Hepatocyte (in vitro differentiated cells): ENCODE measurements around the gene ELL. TPM values are rescaled to one million over a fixed set of nuclear protein-coding genes. Genes with fewer than 3 reads are reported as not detected.

Source experiments
- DNase-seq: peaks from one replicate; pipeline ENCODE4 v3.0.0-alpha.2; 2016; ENCODE audit warnings: low spot score
- H2AFZ ChIP-seq: fragments of 200-600 bp; sonication (generic); 2 replicates; pipeline ENCODE4 v1.6.0; 2016; ENCODE audit warnings: antibody characterized with exemption, mild to moderate bottlenecking
- H3K27ac ChIP-seq: fragments of 200-600 bp; sonication (generic); 2 replicates; pipeline ENCODE4 v1.5.1; 2016; ENCODE audit warnings: mild to moderate bottlenecking
- H3K27me3 ChIP-seq: fragments of 200-600 bp; sonication (generic); 2 replicates; pipeline ENCODE4 v1.6.1; 2016
- H3K36me3 ChIP-seq: fragments of 200-600 bp; sonication (generic); replicated peaks from 2 replicates; pipeline ENCODE4 v1.5.1; 2016; ENCODE audit warnings: low read depth; ENCODE audit not compliant: insufficient read depth
- H3K4me1 ChIP-seq: fragments of 200-600 bp; sonication (generic); 2 replicates; pipeline ENCODE4 v1.5.1; 2016; ENCODE audit warnings: mild to moderate bottlenecking, moderate library complexity; ENCODE audit not compliant: insufficient read depth
- H3K4me2 ChIP-seq: fragments of 200-600 bp; sonication (generic); 2 replicates; pipeline ENCODE4 v1.6.0; 2016
- H3K4me3 ChIP-seq: fragments of 200-600 bp; sonication (generic); 2 replicates; pipeline ENCODE4 v1.5.1; 2016; ENCODE audit warnings: mild to moderate bottlenecking
- H3K79me2 ChIP-seq: fragments of 200-600 bp; sonication (generic); 2 replicates; pipeline ENCODE4 v1.6.0; 2017; ENCODE audit warnings: mild to moderate bottlenecking
- H3K9me2 ChIP-seq: fragments of 200-600 bp; sonication (generic); replicated peaks from 2 replicates; pipeline ENCODE4 v1.6.0; 2017; ENCODE audit warnings: mild to moderate bottlenecking; ENCODE audit not compliant: insufficient read depth
- H3K9me3 ChIP-seq: fragments of 200-600 bp; sonication (generic); 2 replicates; pipeline ENCODE4 v1.5.1; 2016; ENCODE audit warnings: low read depth, mild to moderate bottlenecking
- H4K20me1 ChIP-seq: fragments of 200-600 bp; sonication (generic); 2 replicates; pipeline ENCODE4 v1.6.0; 2016; ENCODE audit warnings: mild to moderate bottlenecking; ENCODE audit not compliant: insufficient read depth, poor library complexity, severe bottlenecking
- CTCF ChIP-seq: fragments of 200-600 bp; sonication (generic); IDR thresholded peaks from 2 replicates; pipeline ENCODE4 v1.5.1; 2016; ENCODE audit warnings: antibody characterized with exemption, mild to moderate bottlenecking; ENCODE audit not compliant: poor library complexity
- EZH2 ChIP-seq: fragments of 200-600 bp; sonication (generic); IDR thresholded peaks from 2 replicates; pipeline ENCODE4 v1.6.1; 2016; ENCODE audit warnings: antibody characterized with exemption, mild to moderate bottlenecking, borderline replicate concordance
- EZH2phosphoT487 ChIP-seq: fragments of 200-600 bp; sonication (generic); IDR thresholded peaks from one replicate; pipeline ENCODE4 v1.6.1; 2018; ENCODE audit warnings: antibody characterized with exemption, mild to moderate bottlenecking, low read depth, moderate library complexity; ENCODE audit not compliant: unreplicated experiment, severe bottlenecking
- WGBS: methylation state at CpG from one replicate; pipeline ENCODE4 v1.1.6; 2016; ENCODE audit warnings: low lambda C conversion rate; ENCODE audit errors: missing lambda C conversion rate; 5-methylcytosine and 5-hydroxymethylcytosine counted together
- polyA plus RNA-seq: library from polyadenylated mRNA; unstranded; fragments of >200 nt; fragmentation: Nextera tagmentation; extraction: Ambion mirVana; gene quantifications from 2 replicates; pipeline ENCODE4 v1.2.1, GENCODE V29; 2016
- total RNA-seq: library from RNA; depleted of rRNA; stranded (reverse); fragments of >200 nt; gene quantifications from 2 replicates; pipeline ENCODE4 v1.2.3, GENCODE V29; 2014

Gene ELL
- total and polyA plus RNA-seq, 2 experiments from 2014 or later = 11.0 to 15.0 TPM

DNA sequence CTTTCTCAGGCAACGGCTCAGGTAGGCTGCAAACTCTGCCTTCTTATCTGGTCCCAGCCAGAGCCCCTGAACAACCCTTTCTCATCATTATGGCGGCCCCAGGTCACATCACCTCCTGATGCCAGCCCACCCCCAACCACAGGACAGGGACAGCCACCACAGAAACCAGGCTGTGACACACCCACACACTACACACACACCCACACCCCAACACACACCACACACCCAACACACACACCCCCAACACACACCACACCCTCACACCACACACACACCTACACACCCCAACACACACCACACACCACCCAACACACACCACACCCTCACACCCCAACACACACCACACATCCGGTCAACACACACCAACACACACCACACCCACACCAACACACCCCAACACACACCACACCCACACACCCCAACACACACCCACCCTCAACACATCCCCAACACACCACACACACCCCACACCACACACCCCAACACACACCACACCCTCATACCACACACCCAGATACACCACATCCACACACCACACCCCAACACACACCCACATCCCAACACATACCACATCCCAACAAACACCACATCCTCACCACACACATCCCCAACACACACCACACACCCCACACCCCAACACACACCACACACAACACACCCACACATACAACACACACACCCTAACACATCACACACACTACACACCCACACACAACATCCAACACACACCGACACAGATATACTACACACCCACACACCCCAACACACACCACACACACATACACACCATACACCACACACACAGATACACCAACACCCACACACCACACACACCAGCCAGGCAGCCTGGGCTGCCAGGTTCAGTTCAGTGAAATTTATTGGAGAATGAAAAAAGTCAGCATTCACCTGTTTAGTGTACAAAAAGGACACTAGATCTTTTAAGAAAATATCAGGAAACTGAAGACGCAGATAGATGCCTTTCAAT lies 79.8 kb downstream of the ELL start:
- no peaks in the 10 kb centered on the region for H3K9me2 ChIP-seq
- no peaks in the 10 kb centered on the region for H3K9me3 ChIP-seq
- no peaks in the 10 kb centered on the region for H3K79me2 ChIP-seq
- no peak for DNase-seq
- no peak overlapping the region for H3K4me2 ChIP-seq
- 87% methylated on average over 5 of the region's 5 CpGs for WGBS
- no peaks in the 10 kb centered on the region for H3K27me3 ChIP-seq
- peaks cover 26% of the 10 kb centered on the region for H3K4me1 ChIP-seq
- no peak for TF ChIP-seq EZH2phosphoT487
- no peak for TF ChIP-seq EZH2
- no peak for TF ChIP-seq CTCF
- no peak overlapping the region for H3K4me3 ChIP-seq
- no peak overlapping the region for H3K27ac ChIP-seq
- H3K36me3 ChIP-seq = no peaks in the 10 kb centered on the region
- no peaks in the 10 kb centered on the region for H4K20me1 ChIP-seq
- H2AFZ ChIP-seq = no peak overlapping the region

DNA sequence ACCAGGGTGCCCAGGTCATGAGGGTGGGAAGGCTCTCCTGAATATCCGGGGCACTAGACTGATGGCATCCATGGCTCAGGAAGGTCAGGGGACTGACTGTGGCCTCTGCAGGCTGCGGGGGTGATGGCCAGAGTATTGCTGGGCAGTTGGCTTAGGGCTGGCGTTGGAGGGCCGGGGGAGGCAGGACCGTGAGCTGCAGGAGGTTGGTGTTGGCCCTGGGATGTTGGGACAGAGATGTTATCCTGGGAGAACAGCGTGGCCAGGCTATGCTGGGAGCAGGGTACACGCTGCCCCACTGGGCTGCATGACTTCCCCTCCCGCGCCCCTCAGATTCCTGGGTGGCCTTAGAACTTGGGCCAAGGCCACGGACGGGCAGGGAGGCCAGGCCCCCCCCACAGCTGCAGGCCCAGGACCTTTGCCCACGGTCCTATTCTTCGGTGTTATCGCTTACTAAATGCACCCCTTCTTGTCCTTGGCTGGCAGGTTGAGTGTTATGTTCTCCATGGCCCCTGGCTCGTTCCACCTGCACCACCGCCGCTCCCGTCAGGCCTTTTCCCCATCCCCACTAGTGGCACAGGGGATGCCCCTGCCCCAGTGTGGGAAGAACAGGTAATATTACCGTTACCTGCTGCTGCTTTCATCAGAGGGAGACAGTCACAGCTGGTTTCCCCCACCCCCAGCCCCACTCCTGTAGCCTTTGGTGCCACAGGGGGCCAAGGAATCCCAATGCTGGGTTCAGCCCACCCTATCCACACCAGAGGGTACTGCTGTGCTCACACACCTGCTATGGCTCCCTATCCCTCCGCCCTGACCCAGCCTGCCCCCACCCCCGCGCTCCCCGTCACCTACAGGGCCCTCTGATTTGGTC lies 80.7 kb downstream of the ELL start:
- Histone ChIP-seq H3K79me2 (no peaks in the 10 kb centered on the region), H3K4me3 (no peak overlapping the region), H3K9me3 (no peaks in the 10 kb centered on the region), H3K4me1 (peaks cover 31% of the 10 kb centered on the region), H2AFZ (no peak overlapping the region), H3K27ac (no peak overlapping the region), H3K27me3 (no peaks in the 10 kb centered on the region), H3K4me2 (no peak overlapping the region), H4K20me1 (no peaks in the 10 kb centered on the region), H3K9me2 (no peaks in the 10 kb centered on the region), H3K36me3 (no peaks in the 10 kb centered on the region)
- 90% methylated on average over 23 of the region's 23 CpGs for WGBS
- DNase-seq = no peak
- TF ChIP-seq EZH2 = no peak
- TF ChIP-seq EZH2phosphoT487 = no peak

DNA sequence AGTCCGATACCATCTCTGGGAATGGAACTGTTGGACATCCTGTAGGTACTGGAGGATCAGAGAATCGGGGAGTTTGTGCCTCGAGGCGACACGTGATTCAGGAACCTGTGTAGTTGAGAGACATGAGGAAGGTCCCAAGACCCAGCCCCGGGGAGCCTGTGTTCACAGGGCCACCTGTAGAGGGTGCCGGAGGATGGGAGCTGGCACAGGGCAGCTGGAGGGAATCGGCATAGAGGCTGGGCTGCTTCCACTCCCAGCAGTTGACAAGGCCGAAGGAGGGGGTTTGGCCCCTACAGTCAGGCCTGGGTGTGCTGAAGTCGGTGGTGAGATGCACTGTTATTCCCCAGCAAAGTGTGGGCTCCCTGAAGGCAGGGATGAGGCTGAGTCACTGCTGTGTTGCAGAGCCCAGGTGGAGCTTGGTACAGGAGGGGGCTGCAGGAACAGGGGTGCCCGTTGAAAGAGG lies 81.4 kb downstream of the ELL start:
- Histone ChIP-seq H3K9me2 (no peaks in the 10 kb centered on the region), H4K20me1 (no peaks in the 10 kb centered on the region), H3K36me3 (no peaks in the 10 kb centered on the region), H3K9me3 (no peaks in the 10 kb centered on the region), H3K79me2 (no peaks in the 10 kb centered on the region), H3K4me2 (no peak overlapping the region), H2AFZ (no peak overlapping the region), H3K4me3 (no peak overlapping the region), H3K4me1 (peaks cover 31% of the 10 kb centered on the region), H3K27me3 (no peaks in the 10 kb centered on the region), H3K27ac (peak overlapping the region; percentile 86)
- no peak for DNase-seq
- 79% methylated on average over 11 of the region's 11 CpGs for WGBS
- TF ChIP-seq CTCF (peak; percentile 21), EZH2 (no peak), EZH2phosphoT487 (no peak)
